G401 (cell line): ENCODE results near the gene KCNAB1. TPM values are rescaled to one million over a fixed set of nuclear protein-coding genes. Genes with fewer than 3 reads are reported as not detected.

ENCODE experiments used
- DNase-seq: peaks from one replicate; pipeline ENCODE4 v3.0.0-alpha.2; 2015; ENCODE audit warnings: low spot score
- in situ Hi-C: cut with HindIII; loops from 2 replicates; pipeline ENCODE4 v1.10.0; 2016; ENCODE audit warnings: low sequenced_read_pairs, mixed read lengths
- total RNA-seq: library from RNA; depleted of rRNA; stranded (reverse); fragments of >200 nt; shearing (Covaris generic); gene quantifications from 2 replicates; pipeline ENCODE4 v1.2.3, GENCODE V29; 2014

Gene KCNAB1
- total RNA-seq, 1 experiment from 2014 or later: 12.6 TPM

DNA sequence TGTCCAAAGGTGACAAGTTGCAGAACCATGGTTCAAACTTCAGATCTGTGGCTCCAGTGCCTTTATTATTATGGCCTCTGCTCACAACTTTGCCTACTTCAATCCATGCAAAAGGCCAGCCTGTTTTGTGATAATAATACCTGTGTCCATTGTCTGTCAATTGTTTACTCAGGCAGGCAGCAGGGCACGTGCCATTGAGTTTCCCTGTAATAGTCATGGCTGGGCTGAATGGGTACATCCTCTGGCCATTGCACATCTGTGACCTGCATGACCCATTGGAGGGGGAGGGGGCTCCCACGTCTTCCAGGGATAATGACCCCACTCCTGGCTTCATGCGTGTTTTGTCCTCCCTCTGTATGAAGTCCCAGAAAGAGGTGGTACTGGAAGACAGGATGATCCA, 219.1 kb downstream of the KCNAB1 start:
- DNase-seq: no peak

DNA sequence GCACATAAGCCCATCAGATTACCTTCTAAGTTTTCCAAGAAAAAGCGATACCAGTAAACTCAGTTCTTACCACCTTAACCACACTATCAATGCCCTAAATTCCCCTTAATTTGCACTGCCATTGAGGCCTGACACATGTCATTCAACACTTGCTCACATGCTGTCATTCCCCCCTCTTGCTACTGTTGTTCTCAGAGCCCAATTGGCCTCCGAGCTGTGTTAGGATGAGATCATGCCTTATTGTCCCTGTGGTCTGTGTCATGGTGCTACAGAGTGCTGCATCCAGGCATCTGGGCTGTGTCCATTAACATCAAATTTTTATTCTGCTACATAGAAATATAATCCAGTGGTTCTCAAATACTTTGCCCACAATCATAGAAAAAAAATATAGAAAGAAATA, 221.0 kb downstream of the KCNAB1 start:
- DNase-seq: no peak
- in situ Hi-C loops: no loop called here

More for the DNA sequence above, 219.1 kb downstream of the KCNAB1 start:
- in situ Hi-C loops: no loop called here

DNA sequence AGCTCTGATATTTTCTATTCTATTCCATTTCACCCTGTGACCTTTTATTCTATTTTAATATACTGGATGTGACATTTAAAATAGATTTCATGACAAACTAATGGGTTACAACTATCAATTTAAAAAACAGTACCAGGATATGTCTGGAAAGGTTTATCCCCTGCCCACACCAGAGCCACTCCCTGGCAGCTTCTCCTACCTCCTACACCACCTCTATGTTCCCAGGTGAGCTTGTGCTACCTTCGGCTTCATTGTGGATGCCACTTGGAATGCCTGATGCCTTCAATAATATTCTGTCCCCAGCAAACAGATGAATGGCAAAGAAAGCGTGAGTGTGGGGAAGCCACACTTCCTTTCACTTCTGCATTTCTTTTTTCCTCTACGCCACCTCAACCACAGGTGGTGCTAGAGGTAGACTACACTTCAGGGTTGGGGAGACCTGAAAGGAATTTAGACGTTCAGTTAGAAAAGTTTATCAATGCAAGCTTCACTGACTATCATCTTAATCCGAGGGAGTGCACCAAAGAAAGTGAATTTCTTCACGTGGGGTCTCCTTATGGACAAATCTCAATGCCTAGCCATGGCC, 221.5 kb downstream of the KCNAB1 start:
- DNase-seq: no peak

DNA sequence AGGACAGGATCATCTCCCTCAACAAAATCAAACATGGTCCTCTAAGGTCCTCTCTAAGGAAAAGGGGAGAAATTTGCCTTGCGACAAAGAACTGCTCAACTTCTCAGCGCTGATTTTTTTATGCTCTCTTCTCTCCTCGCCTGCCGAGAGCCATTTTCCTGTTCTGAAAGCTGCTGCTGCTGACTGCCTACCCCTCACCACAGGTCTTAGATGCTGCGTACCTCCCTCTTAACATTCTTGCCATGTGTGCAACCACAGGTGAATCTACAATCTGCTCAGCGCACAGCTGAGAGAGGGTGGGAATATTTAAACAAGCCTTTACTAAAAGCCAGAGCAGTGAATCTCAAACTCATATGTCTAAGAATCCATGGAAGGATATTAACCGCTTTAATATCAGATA, 223.8 kb downstream of the KCNAB1 start:
- in situ Hi-C loops: no loop called here
- no peak for DNase-seq

More for the DNA sequence above, 221.5 kb downstream of the KCNAB1 start:
- in situ Hi-C loops: no loop called here

DNA sequence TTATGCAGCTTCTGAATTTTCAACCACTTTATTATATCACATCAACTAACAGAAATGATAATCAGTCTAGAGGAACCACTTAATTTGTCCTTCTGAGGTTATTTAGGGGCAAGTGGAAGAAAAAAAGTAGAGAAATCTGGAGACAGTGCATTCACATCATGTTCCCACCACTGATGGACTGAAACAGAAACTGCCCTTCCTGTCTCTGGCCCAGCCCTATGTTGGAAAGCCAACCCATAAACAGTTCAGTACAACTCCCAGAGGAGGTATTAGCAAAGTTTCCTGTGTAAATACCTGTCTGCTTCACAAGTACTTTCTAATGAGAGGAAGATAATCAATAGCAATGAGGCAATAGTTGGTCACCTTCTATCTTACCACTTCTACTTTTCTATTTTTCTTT, 228.7 kb downstream of the KCNAB1 start:
- in situ Hi-C loops: no loop called here
- no peak for DNase-seq

DNA sequence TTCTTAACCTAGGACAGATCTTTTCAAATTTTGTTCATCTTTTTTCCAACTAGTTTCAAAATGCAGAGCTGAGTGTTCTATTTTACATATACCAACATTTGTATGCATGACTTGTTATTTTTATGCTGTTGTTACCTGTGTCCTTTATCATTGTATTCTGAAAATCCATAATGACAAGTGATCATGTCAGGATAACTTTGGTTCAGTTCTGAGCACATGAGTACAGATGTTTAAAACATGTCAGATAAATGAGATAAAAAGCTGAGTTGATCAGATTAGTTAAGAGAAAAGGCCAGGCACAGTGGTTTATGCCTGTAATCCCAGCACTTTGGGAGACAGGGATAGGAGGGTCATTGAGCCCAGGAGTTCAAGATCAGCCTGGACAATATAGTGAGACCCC, 229.6 kb downstream of the KCNAB1 start:
- in situ Hi-C loops: no loop called here
- no peak for DNase-seq

DNA sequence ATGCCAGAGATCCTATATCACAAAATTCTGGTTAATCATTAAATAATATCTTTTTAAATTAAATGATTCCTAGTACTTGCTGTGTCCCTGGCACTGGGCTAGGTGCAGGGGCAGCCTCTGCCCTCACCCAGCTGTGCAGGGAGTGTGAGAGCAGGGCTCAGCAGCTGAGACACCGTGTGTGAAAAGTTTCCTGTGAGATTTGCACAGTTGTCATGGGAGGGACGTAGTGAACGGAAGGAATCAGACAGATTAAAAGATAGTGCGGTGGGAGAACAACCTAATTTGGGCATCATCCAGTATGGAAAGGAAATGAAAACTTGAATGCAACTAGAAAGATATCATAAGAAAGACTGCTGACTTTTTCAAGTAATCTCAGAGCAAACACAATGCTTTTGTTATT, 230.4 kb downstream of the KCNAB1 start:
- DNase-seq: no peak
- in situ Hi-C loops: no loop called here

DNA sequence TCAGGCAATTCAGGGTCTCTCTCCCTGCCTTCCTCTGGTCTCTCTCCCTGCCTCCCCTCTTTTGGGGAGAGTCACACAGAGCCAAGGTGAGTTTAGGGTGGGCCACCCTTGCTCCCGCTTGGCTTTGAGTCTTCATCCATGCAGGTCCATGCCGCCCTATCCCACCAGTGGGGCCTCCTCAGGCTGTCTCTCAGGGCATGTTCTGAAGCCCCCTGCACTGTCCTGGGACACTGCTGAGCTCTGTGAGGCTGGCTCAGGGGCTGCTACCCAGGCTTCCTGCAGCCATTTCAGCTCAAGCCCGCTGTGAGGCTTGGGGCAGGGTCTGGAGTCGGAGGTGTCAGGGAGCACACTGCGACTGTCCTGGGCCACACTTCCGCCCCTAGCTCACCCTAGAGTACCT, 231.4 kb downstream of the KCNAB1 start:
- DNase-seq: no peak
- in situ Hi-C loops: no loop called here

DNA sequence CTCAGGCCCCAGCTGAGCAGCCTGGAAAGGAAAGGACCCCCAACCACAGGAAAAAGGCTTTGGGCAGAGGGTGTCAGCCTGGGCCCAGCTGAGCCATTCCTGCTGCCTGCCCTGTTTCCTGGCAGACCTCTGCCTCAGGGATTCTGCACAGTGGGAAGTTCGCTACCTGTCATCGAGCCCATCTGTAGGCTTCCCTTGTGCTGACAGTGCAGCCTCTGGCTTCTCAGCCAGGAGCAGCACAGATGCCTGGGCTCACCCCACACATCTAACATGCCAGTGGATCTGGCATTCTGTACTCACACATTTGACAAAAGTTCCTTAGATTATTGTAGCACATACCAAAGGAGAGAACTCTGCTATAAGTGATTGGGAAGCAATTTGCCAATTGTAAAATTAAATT, 232.3 kb downstream of the KCNAB1 start:
- peak; percentile 24 for DNase-seq
- in situ Hi-C loops: no loop called here

DNA sequence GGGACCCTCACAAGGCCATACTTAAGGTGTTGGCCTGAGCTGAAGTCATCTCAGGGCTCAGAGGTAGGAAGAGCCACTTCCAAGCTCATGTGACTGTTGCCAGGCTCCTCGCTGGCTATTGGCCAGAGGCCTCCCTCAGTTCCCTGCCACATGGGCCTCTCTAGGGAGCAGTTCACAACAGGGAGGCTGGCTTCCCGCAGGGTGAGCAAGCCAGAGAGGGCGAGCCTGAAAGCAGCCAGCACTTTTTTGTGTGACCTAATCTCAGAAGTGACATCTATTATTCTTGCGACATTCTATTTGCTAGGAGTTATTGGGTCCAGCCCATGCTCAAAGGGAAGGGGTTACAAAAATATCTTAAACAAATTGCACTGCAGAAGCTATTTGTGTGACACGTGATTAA, 233.2 kb downstream of the KCNAB1 start:
- no peak for DNase-seq
- in situ Hi-C loops: no loop called here

DNA sequence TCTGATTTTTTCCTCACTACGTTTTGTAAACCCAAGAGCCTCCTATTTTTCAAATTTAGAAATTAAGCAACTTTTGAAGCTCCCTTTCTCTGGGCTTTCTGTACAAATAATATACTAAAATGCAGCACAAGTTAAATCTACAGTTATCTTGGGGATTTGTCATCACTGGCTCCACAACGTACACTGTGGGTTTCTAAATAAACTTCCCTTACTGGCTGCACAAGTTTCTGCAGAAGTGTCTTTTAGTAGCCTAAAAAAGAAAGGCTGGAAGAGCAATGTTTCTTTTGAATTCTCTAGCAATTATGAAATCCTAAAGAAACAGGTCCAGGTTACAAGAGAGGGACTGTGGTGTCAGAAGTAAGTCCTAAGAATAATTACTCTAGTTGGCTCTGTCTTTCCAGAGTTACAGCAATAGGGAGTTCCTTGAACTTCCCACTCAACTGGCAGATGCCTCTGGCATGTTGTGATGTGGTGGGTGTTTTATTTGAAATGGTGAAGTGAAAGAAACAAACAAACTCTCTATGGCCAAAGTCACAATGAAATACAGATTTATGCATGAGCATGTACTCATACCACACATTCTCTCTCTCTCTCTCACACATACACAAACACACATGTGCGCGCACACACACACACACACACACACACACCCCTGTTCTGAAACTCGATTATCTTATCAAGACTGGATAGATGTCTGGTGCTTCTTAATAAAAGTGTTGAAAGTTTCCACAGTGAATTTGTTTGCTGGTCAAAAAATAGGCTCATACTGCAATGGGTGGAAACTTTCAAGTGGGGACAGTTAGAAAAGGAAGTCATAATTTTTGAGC, 236.4 kb downstream of the KCNAB1 start:
- in situ Hi-C loops: no loop called here
- DNase-seq: no peak

DNA sequence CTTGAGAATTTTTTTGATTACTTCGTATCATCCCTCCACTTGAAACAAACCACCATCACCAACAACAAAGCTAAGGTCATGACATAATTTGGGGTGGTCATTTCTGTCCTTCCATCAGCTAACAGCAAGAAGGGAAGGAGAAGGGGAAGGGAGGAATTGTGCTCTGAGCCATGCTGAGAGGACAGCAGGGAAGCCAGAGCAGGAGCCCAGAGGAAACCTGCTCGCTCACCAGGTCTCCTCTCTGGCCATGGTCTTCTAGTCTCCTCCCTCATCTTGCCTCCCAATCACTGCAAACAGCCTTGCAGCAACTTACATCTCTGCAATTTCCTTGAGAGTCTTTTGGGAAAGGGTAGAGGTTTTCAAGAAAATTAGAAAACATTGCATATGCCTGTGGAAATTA, 237.9 kb downstream of the KCNAB1 start:
- in situ Hi-C loops: no loop called here
- DNase-seq: no peak

DNA sequence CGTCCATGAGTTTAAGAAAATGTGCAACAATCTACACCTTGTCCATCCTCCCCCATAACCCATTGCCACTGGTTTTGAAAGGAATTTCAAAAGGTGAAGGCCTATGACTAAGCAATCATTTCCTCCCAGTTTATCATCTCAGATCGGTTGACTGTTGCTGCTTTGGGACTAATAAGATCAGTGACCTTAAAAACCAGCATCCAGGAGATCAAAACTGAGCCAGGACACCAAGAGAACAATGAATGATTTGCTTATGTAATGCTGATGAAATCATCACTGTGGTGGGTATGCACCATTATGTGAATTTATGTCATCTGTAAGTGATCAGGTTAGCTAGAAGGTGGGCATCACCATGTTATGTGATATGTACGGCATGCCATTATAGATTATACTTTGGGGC, 239.0 kb downstream of the KCNAB1 start:
- no peak for DNase-seq
- in situ Hi-C loops: no loop called here

DNA sequence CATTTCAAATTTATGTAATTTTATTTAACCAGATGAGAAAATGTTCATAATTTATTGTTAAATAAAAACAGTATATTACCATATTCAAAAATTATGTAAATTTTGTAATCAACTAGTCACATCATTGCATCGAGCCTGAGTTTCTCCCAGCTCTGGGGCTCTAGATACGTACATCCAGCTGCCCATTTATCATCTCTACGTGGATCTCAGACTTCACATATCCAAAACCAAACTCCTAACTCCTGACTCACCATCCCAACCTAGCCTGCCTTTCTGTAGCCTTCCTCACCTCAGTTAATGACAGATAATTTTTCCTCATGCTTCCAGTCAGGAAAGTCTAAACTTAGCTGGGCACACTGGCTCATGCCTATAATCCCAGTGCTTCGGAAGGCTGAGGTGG, 239.7 kb downstream of the KCNAB1 start:
- in situ Hi-C loops: no loop called here
- DNase-seq: no peak

DNA sequence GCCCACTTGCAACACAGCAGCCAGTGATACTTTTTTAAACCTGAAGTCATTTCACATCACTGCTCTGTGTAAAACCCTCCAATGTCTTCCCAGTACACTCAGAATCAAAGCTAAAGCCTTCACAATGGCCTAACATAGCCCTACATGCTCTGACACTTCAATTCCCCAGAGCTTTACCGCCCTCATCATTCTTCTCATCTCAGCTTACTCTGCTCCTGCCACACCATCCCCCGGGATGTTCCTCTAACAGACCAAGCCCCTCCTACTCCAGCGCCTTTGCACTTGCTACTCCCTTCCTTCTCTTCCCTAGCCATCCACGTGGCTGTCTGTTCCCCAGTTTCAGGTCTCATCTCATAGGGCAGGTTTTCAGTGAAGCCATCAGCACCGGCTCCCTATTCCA, 240.6 kb downstream of the KCNAB1 start:
- DNase-seq: no peak
- in situ Hi-C loops: no loop called here

DNA sequence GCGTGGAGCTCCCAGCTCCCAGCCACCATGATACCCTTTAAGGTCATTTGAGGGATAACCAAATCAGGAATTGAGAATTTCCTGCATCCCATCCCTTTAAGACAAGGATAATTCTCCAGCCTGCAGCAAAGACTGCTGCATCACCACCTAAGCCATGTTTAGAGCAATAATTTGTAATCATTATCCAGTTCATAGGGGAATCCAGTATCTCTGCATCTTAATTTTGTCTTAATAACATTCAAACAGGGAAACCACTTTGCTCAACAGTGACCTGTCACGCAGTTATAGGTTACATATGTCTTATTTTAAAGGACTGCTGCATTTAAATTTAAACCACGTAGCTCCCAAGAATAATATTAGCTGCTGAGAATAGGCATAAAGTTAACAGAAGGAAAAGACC, 246.2 kb downstream of the KCNAB1 start:
- DNase-seq: no peak
- in situ Hi-C loops: no loop called here

DNA sequence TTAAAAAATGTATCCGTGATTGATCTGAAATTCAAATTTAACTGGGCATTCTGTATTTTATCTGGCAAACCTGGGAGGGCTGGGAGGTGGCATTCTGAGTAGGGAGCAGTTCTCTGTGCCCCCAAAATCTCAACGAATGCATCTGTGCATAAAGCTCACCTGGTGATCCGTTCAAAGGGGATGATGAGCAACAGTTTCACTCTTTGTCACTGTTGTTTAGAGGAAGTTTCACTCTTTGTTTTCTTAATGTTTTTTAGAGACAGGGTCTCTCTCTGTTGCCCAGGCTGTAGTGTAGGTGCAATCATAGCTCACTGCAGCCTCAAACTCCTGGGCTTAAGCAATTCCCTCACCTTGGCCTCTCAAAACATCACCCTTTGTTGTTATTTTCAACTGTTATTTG, 247.8 kb downstream of the KCNAB1 start:
- no peak for DNase-seq
- in situ Hi-C loops: no loop called here

DNA sequence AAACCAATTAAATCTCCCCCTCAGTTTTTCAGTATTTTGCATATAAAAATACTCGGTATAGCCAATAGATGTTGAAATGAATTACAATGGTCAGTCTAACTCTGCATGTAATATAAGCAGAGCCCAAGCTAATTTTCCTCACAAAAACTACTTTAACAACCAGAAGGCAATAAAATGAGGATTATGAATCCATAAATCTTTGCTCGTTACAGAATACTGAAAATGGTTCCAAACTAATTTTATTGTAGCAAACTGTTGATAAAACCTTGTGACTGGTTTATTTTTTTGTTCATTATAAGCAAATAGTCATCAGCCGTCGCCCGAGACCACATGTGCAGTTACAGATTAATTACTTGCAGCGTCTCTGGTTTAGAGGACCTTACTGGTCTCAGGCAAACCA, 251.3 kb downstream of the KCNAB1 start:
- DNase-seq: no peak
- in situ Hi-C loops: no loop called here

DNA sequence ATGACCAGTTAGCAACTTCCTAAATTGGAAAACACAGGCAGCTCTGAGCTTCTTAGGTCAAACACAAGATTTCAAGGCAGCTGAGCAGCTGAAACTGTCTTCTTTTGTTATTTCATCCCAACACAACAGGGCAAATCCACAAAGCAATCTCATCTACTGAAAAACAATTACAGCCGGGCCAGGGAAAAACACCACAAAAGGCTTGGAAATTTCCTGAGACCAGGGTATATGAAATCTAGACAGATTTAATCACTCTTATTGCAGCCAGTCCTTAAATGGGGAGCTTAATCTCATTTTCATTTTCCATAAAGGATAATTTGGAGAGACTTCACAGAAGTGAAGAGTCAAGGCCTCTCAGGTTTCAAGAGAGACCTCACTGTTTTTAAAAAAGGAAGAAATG, 252.7 kb downstream of the KCNAB1 start:
- DNase-seq: no peak
- in situ Hi-C loops: no loop called here

DNA sequence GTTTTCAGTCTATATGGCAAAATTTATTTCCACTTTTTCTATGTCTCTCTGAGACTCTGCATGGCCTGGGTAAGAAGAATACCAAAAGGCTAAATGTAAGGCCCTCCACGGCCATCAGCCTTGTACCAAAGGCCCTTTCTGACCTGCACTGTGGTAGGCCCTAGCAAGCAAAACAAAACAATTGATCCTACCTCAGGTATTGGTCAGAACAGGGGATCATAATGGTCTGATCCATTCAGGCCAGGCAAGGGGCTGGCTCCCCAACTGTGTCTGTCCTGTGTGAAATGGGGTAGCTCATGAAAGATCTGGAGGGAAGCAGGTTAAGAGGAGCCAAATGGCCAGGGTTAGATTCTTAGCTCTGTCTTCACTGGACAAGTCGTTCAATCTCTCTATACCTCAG, 253.3 kb downstream of the KCNAB1 start:
- no peak for DNase-seq
- in situ Hi-C loops: no loop called here

DNA sequence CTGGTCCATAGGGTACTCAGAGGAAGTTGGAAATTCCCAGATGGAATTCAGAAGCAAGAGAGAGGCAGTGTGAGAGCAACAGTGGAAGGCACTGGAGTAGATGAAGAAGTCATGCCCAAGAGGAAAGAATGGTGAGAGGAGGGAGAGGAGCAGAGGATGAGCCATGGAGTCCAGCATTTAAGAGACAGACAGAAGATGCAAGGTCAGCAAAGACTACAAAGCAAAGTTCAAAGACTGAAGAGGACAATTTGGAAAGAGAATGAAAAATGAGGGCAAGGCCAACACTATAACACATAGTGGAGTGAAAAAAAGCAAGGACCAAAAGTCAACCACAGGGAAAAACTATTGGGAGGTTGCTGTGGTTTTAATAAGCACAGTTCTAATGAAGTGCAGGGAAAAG, 255.8 kb downstream of the KCNAB1 start:
- no peak for DNase-seq
- in situ Hi-C loops: no loop called here
